ENCODE measurements around the gene RPRML.

GRCh38 chr17:46979147-46979863, at the start of gene RPRML:
- TF ChIP-seq CTCF (conservative IDR thresholded peaks at IDR 0.05; ENCODE audit: low read depth, low read length) (no peak), EZH2 (IDR thresholded peaks at IDR 0.05; ENCODE audit: borderline replicate concordance, low read depth, low read length, poor library complexity, severe bottlenecking) (no peak)
